ENCODE results near the gene C2orf76. TPM values are rescaled to one million over a fixed set of nuclear protein-coding genes. Genes with fewer than 3 reads are reported as not detected.
"Not testable (repeated sequence)": the region's sequence is repeated elsewhere in the genome, so short reads cannot be mapped to it uniquely, and the experiment has no call there.

The C2orf76 gene
- polyA plus RNA-seq, 1 donor: 5.8 TPM

DNA sequence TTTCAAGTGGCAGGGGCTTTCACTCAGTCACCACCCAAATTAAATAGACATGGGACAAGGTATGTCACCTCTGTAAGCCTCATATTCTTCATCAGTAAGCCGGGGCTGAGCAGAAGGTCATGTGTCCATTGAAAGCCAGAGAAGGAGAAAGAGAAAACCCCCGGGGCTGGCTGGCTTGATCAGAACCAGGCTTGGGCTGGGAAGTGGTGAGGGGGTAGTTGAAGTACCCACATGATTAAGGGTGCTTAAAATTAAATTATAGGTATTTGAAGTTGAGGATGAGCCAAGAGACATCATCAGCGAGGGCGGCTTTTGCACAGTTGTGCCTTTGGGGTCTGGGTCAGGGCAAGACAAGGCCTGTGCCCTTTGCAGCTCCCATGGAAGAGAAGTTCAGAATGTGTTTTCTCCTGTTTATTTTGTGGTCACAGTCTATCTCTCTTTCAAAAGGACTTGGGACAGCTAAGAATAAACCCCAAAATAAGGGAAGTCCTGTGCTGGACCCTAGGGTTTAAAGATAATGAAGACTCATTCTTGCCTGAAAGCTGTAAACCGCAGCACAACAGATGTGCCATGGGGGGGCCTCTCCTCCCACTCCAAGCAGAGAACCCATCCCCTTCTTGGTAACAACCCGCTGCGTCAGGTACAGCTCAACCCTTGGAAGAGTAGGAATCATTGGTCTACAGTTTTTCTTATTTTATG lies 10.8 kb upstream of the C2orf76 start:
- no peak for DNase-seq (ENCODE audit: low read depth)

DNA sequence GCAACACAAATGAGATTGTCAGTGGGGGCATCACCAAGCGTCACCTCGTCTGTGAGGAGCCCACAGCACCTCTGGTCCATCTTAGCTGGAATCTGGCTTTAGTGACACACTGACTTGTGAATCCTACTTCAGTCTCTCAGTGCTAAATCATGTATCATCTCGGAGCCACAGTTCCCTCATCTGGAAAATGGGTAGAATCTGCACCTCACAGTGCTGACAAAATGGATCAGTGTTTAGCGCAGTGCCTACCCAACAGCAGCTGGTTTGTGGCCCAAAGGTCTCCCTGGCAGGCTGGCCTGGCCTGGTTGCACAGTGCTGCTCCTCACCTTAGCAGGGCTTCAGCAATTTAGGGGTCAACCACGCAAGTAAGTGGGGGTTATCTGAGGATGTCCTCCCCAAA lies 10.2 kb upstream of the C2orf76 start:
- no peak for DNase-seq (ENCODE audit: low read depth)

DNA sequence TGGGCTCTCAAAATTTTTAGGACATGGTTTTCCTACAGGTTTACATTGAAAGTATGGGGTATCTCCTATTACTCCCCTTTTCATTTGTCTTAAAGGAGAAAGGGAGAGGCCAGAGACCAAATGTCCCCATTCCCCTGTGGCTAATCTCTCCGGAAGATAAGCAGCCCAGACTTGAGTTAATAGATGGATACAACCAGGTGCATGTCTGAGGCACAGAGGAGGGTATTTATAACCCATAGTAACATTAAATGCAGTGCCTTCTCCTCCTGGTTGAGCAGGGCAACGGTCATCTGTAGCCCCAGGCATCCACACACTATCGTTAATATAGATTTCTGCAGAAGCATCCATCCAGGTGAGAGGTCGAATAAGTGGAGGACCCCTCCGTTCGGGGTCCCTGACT lies 9.8 kb upstream of the C2orf76 start:
- not testable (repeated sequence) for DNase-seq (ENCODE audit: low read depth)

DNA sequence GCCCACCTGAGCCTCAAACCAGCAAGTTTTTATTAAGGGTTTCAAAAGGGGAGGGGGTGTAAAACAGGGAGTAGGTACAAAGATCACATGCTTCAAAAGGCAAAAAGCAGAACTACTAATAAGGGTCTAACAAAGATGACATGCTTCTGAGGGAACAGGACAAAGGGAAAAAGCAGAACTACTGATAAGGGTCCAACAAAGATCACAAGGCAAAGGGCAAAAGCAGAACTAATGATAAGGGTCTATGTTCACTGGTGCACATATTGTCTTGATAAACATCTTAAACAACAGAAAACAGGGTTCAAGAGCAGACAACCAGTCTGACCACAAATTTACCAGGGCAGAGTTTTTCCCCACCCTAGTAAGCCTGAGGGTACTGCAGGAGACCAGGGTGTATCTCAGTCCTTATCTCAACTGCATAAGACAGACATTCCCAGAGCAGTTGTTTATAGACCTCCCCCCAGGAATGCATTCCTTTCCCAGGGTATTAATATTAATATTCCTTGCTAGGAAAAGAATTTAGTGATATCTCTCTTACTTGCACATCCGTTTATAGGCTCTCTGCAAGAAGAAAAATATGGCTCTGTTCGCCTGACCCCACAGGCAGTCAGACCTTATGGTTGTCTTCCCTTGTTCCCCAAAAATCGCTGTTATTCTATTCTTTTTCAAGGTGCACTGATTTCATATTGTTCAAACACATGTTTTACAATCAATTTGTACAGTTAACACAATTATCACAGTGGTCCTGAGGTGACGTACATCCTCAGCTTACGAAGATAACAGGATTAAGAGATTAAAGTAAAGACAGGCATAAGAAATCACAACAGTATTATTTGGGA lies 7.5 kb upstream of the C2orf76 start:
- not testable (repeated sequence) for DNase-seq (ENCODE audit: low read depth)

DNA sequence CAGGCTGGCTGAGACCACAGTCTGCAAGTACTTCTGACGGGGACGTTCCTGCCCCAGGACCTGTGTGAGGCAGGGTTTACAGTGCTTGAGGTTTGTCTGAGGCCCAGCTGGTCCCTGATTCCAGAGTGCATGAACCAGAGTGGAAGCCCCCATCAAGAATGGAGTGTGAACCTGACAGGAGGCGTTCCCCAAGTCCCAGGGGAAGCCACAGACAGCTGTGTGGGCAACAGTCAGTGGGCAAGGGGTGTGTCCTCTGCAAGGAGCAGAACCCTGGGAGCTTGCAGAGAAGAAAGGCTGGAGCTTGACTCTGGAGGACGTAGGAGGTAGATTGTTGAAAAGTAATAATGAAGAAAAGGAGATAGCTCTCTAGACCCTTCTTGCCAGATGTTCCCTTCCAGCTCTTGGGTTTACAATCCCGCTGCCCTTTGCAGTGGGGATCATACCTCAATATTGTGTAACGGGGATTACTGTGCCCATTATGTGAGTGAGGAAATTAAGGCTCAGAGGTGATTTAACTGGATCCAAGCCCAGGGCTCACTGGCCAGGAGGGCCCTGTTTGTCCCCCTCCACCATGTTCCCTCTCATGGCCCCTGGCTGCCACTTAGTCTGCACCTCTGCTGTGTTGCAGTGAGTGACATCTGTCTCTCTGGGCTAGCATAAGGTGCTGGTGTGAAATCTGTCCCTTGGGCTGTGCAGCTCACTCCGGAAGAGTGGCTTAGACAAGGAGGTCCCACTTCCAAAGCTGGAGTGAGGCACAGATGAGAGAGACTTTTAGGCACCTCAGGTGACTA lies 6.3 kb upstream of the C2orf76 start:
- DNase-seq (ENCODE audit: low read depth): no peak

DNA sequence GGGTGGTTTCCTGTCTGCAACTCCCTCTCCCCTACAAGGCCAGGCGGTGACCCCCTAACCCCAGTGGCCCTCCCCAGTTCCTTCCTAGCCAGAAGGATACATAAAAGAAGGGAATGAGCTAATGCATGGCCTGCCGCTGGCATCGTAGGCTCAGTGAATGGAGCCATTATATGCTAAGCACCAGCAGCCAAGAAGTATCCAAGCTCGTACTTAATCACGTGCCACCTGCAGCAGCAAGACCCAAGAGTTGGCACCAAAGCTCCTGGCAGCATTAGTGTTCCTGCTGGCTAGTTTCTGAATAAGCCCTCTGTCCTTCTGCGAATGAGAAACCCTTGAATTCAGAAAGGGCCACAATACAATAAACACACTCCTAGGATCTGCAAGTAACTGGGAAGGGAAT lies 4.5 kb upstream of the C2orf76 start:
- no peak for DNase-seq (ENCODE audit: low read depth)

DNA sequence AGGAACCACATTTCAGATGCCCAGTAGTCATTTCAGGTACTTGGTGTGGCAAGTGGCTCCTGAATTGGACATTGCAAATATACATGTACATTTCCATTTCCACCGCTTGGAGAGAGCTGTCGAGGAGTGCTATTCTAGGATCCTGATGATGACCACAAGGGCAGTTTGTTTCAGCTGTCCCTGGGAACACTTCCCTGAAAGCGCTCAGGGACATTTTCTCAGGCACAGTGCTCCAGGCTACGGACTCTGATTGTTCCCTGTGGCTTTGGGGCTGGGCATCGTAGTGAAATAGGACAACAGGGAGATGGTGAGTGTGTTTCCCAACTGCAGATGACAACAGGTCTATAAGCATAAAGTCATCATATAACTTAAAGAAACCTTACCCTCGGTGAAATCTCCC lies 3.2 kb upstream of the C2orf76 start:
- DNase-seq (ENCODE audit: low read depth): no peak

DNA sequence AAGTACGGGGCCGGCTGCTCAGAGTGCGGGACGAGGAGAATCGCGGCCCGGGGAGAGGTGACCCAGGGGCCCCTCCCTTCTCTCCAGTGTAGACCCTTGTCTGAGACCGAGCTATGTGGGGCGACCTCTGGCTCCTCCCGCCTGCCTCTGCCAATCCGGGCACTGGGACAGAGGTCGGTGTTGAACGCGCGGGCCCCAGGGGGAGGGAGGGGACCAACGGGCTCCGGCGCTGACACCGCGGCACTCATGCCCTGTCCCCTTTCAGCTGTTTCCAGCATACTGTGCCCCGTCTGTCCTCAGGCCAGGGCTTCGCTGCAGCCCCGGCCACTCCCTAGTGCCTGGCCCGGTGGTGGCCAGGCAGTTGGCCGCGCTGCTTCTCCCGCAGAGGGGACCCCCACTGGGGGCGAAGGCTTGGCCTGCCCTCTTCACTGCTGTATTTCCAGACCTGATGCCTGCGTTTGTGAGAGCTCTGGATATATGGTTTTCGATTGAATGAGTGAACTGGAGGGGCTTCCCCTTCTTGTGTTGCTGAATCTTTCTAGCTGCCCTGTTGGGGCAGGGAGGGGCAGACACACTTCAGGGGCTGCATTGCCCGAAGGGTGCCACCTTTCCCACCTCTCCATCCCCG lies 952 bp upstream of the C2orf76 start:
- DNase-seq (ENCODE audit: low read depth): no peak

DNA sequence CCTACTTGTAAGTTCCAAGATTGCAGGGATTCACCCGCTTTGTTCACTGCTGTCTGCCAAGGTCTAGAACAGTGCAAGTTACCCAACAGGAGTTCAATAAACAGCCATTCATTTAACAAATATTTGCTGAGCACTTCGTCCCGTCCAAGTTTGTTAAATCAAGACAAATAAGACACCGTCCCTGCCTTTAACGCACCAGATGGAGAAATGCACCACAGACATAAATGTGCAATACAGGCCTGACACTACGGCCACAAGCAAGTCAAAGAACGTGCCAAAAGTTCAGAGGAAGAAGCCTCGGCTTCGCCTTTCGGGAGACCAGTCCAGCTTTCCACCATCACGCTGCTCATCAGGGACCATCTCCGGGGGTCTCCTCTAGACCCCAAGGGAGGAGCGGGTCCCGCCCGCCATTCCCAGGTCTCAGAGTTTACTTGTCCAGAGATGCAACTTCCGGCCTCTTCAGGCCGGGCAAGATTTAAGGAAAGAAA lies 429 bp downstream of the C2orf76 start:
- DNase-seq (ENCODE audit: low read depth): no peak

DNA sequence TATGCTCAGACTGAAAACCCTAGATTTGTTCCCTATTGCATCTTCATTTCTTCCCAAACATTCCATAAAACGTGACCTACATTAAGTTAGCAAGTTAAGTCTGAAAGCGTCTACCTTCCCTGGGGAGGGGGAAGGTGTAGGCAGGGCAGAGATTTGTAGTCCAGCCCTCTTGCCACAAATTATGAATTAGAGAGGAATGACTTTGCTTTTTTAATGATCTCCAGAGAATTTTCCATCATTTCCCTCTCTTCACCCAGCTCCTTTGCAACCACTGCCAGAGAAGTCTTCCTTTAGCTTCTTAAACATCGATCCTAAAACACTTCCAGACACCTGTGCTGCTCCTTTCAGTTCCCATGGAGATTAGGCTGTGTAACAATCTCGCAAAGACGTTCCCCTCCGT lies 1.2 kb downstream of the C2orf76 start:
- DNase-seq (ENCODE audit: low read depth): no peak

DNA sequence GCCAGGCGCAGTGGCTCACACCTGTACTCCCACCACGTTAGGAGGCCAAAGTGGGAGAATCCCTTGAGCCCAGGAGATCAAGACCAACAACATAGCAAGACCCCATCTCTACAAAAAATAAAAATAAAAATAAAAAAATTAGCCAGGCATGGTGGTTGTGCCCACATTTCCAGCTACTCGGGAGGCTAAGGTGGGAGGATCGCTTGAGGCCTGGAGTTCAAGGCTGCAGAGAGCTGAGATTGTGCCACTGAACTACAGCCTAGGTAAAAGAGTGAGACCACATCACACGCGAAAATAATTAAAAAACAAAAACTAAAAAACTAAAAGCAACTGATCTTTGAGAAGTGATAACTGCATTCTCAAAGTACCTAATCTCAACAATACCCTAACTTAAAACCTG lies 1.8 kb downstream of the C2orf76 start:
- no peak for DNase-seq (ENCODE audit: low read depth)

DNA sequence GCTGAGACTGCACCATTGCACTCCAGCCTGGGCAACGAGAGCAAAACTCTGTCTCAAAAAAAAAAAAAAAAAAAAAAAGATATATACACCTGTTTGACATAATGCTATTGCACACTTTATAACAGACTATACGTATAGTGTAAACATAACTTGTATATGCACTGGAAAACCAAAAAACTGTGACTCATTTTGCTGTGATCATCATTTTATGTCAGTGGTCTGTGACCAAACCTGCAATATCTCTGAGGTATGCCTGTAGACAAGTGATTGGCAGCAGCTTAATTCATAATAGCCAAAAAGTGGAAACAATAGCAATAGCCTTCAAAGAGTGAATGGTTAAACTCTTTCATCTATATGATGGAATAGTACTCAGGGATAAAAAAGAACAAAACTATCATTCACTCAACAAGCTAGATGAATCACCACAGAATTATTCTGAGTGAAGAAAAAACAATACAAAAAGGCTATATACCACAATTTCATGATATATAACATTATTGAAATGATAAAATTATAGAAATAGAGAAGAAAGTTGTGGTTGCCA lies 6.1 kb downstream of the C2orf76 start:
- DNase-seq (ENCODE audit: low read depth): no peak

DNA sequence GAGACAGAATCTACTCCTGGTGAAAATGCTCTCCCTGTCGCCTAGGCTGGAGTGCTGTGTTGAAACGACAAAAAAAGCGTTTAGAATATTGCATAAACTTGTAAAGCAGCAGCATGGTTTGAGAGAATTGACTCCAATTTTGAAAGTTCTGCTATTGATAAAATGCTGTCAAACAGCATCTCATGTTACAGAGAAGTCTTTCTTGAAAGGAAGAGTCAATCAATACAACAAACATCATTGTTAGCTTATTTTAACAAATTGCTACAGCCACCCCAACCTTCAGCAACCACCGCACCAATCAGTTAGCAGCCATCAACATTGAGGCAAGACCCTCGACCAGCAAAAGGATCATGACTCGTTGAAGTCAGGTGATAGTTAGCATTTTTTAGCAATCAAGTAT lies 6.9 kb downstream of the C2orf76 start:
- DNase-seq (ENCODE audit: low read depth): no peak

DNA sequence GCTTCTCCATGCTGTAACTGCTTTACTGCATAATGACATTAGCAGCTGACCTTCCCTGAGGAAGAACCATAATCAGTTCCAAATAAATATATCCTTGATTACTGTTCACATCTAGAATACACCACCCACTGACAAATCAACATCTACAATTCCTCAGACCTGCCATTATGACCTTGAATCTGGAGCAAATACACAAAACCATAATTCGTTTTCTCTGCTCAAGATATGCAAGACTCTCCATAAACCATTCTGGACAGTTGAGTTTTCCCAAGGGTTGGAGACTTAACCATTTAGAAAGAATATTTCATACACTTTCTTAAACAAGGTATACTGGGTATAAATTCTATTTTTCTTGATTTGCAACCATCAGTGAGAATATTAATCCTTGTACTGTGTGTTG lies 11.8 kb downstream of the C2orf76 start:
- no peak for DNase-seq (ENCODE audit: low read depth)

DNA sequence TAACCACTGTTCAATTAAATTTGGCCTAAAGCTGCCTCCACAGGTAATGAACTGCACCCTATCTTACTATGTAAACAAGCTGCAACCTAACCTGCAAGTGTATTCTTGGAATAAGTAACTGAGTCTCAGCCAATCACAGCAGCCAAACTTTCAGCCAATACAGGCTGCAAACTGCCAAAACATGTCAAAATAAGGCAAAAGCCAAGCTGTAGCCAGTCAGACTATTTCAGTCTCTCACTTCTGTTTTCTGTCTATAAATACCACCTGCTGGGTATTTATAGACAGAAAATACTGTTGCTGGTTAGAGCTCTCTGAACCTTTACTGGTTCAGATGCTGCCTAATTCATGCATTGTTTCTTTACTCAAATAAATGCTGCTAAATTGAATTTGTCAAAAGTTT lies 14.3 kb downstream of the C2orf76 start:
- DNase-seq (ENCODE audit: low read depth): no peak

DNA sequence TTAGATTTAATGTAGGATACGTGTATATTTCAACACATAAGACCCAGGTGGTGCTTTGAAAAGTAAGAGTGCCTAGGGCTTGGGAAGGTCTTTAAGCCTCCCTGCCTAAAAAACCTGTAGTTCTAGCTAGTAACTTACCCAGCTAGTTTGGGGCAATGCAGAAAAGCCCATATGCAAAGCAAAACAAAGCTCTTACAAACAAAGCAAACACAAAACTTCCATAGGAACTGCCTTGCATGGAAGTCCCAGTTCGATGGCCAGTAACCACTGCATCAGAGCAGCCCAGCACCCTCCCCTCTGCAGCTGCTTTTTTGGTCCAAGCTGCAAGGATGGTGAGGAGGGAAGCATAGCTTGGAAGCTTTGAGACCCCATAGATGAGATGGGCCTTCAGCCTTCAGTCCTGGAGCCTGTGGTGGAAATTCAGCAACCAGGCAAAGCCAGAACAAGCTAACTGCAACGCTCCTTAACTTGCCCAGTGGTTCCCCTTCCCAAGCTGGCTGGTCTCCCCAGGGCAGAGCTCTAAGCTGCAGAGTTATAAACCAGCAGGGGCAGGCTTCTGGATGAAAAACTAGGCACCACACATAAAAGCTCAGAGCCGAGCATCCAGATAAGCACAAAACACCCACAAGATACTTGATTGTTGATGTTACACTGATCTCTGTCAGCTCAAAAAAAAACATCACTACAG lies 16.2 kb downstream of the C2orf76 start:
- DNase-seq (ENCODE audit: low read depth): no peak

DNA sequence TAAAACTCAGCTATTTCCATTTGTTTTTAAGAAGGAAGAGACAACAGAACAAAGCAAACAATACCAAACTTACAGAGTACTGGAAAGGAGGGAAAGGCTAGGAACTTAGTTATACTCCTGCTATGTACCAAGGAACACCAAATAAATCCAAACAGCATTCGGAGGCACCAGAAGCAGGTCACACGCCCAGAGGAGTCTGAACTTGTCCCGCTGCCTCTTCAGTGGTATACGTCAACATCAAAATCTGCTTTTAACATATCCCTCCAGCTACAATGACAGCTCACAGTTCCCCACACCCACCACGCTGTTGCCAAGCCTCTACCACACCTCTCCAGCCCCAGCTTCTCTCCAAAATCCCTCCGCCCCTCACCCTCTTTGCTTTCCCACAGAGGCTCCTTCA lies 17.3 kb downstream of the C2orf76 start:
- no peak for DNase-seq (ENCODE audit: low read depth)

DNA sequence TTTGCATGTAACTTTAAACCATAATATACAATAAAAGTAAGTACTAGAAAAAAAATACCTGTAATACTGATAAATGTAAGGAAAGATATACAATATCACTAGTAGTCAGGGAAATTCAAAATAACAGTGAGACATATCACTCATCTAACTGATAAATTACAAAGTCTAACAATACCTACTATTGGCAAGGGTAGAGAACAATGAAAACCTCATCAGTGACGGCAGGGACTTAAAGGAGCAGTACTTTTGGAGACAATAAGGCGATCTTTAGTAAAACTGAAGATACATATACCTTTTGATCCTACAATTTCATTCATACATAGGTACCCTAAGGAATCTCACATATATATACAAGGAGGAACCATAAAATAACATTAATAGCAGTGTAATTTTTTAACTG lies 24.9 kb downstream of the C2orf76 start:
- DNase-seq (ENCODE audit: low read depth): no peak

DNA sequence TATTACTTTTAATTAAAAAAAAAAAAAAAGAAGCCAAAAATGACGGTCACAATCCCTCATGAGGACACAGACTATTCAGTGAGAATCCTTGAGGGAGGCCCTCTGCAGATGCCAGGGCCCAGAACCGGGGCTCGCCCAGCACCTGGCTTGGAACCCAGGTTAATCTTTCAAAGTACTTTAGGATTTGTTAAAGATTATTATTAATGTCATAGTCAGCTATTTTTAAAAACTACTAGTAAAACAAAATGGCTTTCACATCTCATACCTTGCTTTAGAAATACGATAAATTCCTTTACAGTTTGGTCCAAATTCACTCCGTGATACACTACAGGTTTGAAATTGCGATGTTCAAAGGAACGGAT lies 27.1 kb downstream of the C2orf76 start:
- no peak for DNase-seq (ENCODE audit: low read depth)

DNA sequence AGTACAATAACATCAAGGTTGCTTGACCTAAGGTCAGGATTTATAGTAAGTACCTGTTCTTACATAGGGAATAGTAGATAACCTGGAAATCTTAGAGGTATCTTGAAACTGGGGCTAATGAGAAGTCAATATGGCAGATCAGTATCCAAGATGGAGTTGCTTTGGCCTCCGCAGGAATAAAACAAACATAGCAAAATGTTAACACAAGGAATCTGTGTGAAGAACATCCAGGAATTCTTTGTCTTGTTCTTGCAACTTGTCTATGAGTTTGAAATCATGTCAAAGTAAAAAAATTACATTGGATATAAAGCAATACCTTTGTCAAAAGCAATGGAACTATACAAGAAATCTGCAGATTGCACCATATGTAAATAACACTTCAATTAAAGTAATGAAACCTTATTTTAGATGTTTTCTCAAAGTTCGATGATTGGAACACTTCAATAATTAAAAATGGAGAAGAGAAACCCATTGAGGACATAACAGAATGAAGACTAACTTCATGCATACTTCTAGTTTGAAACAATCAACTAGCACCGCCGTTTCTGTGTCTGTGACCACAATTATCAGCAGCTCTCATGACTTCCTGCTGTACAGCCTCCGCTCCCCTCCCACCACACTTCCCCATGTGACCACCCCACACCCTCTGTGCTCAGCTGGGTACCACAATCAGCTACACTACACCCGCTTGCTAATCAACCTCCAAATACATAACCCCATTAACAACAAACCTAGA lies 27.6 kb downstream of the C2orf76 start:
- DNase-seq (ENCODE audit: low read depth): no peak
